ENCODE measurements around the gene RASL10B.

DNA sequence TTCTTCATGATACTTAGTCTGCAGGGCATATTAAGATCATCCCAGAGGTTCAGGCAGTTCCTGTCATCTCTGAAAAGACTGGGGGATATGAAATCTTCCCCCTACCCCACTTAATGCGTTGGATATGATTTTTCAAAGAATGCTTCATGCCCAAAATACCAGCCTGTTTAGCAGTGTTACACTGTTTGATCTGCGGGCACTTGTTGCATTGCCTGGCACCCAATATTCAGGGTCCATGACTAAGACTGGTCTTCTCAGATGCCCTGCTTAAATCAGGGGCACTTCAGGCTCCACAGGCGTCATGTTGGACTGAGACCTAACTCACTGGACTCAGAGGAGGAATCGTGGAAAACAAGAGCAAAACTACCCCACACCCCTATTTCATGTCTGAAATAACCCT lies 6.4 kb upstream of the RASL10B start:
- TF ChIP-seq, protein P1, sequence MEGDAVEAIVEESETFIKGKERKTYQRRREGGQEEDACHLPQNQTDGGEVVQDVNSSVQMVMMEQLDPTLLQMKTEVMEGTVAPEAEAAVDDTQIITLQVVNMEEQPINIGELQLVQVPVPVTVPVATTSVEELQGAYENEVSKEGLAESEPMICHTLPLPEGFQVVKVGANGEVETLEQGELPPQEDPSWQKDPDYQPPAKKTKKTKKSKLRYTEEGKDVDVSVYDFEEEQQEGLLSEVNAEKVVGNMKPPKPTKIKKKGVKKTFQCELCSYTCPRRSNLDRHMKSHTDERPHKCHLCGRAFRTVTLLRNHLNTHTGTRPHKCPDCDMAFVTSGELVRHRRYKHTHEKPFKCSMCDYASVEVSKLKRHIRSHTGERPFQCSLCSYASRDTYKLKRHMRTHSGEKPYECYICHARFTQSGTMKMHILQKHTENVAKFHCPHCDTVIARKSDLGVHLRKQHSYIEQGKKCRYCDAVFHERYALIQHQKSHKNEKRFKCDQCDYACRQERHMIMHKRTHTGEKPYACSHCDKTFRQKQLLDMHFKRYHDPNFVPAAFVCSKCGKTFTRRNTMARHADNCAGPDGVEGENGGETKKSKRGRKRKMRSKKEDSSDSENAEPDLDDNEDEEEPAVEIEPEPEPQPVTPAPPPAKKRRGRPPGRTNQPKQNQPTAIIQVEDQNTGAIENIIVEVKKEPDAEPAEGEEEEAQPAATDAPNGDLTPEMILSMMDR (optimal IDR thresholded peaks at IDR 0.05 in 1 of 3, IDR thresholded peaks at IDR 0.05 in 1 of 3, conservative IDR thresholded peaks at IDR 0.05 in 1 of 3; ENCODE audit: extremely low read depth in 1 of 3, insufficient read depth in 2 of 3, low read length in 3 of 3), result no peak
- no peak for TF ChIP-seq EZH2 (IDR thresholded peaks at IDR 0.05; ENCODE audit: low read length)

Data from keratinocyte (primary cell).